A549 (cell line): ENCODE data around the gene GPR61. TPM values are rescaled to one million over a fixed set of nuclear protein-coding genes. Genes with fewer than 3 reads are reported as not detected.
A peak's percentile ranks its signal among the peaks of the same experiment; 100 is the strongest.

Experiments
- ATAC-seq, 2 experiments: fragments of 200-7000 bp in 1 of 2; fragments of >200 bp in 1 of 2; cut with Nextera tagmentation in 1 of 2; cut with Tn5 transposase in 1 of 2; 3 replicates each; pipeline versions ENCODE4 v1.8.0 to v1.9.1; 2018 to 2020; ENCODE audit warnings: mild to moderate bottlenecking in 1 of 2, moderate library complexity in 1 of 2
- CTCF ChIA-PET: fragments of 300-600 bp; sonication (Branson Sonifier 250); formaldehyde crosslinking; extraction: SDS; loops from one replicate; lab custom pipeline; 2021; ENCODE audit warnings: antibody characterized with exemption, inconsistent platforms; lab: Yijun Ruan, JAX
- POLR2A ChIA-PET: fragments of 350-600 bp; formaldehyde crosslinking; extraction: SDS; loops from one replicate; lab custom pipeline; 2021; ENCODE audit warnings: antibody characterized with exemption, inconsistent platforms; lab: Yijun Ruan, JAX
- DNase-seq, 2 experiments: peaks; one replicate each; pipeline versions ENCODE4 v3.0.0 to v3.0.0-alpha.2; 2011 to 2016; ENCODE audit warnings: low read depth in 1 of 2, low spot score in 1 of 2
- FAIRE-seq: peaks from 2 replicates; lab custom pipeline; 2011; peaks lifted over from hg19 to GRCh38; lab: Jason Lieb, UNC
- H3K27ac ChIP-seq, 2 experiments: fragments of >200 bp; sonication (Bioruptor Twin); formaldehyde crosslinking; 3 replicates each; pipeline ENCODE4 v1.5.1; 2016 to 2017
- H3K4me1 ChIP-seq: fragments of >200 bp; sonication (Bioruptor Twin); formaldehyde crosslinking; 3 replicates; pipeline ENCODE4 v1.6.1; 2016
- H3K4me2 ChIP-seq: fragments of >200 bp; sonication (Bioruptor Twin); formaldehyde crosslinking; 3 replicates; pipeline ENCODE4 v1.6.1; 2016
- H3K4me3 ChIP-seq: fragments of >200 bp; sonication (Bioruptor Twin); formaldehyde crosslinking; 3 replicates; pipeline ENCODE4 v1.5.1; 2016
- H3K9me3 ChIP-seq: fragments of >200 bp; sonication (Bioruptor Twin); formaldehyde crosslinking; 3 replicates; pipeline ENCODE4 v1.6.1; 2016
- CBX2 ChIP-seq: fragments of 200-600 bp; sonication (generic); IDR thresholded peaks from 2 replicates; pipeline ENCODE4 v1.6.1; 2016; ENCODE audit warnings: low read depth, mild to moderate bottlenecking, borderline replicate concordance
- EHF ChIP-seq: fragments of 250-450 bp; sonication (Bioruptor Pico); IDR thresholded peaks from 2 replicates; pipeline ENCODE4 v1.5.0; 2020; ENCODE audit warnings: mild to moderate bottlenecking
- EP300 ChIP-seq, 2 experiments: fragments of >200 bp; sonication (Bioruptor Twin); formaldehyde crosslinking; IDR thresholded peaks; 2 replicates in 1 of 2; 3 replicates in 1 of 2; pipeline ENCODE4 v1.6.1; 2016 to 2017
- FOSB ChIP-seq: fragments of 250-450 bp; sonication (Bioruptor Pico); IDR thresholded peaks from 2 replicates; pipeline ENCODE4 v1.5.0; 2020; ENCODE audit warnings: mild to moderate bottlenecking, moderate library complexity
- FOXS1 ChIP-seq: fragments of 250-450 bp; sonication (Bioruptor Pico); IDR thresholded peaks from 2 replicates; pipeline ENCODE4 v1.5.0; 2020; ENCODE audit warnings: mild to moderate bottlenecking, moderate library complexity
- KDM1A ChIP-seq: fragments of 200-600 bp; sonication (generic); IDR thresholded peaks from 2 replicates; pipeline ENCODE4 v1.6.1; 2016; ENCODE audit warnings: low read depth, mild to moderate bottlenecking
- KDM5A ChIP-seq: fragments of 200-600 bp; sonication (generic); IDR thresholded peaks from 2 replicates; pipeline ENCODE4 v1.6.1; 2016; ENCODE audit warnings: antibody characterized with exemption, mild to moderate bottlenecking
- MYC ChIP-seq: IDR thresholded peaks from 2 replicates; pipeline ENCODE4 v1.6.1; 2012; ENCODE audit warnings: mild to moderate bottlenecking, inconsistent platforms, low read length, improper control_type of control experiment, borderline replicate concordance
- POLR2A ChIP-seq: IDR thresholded peaks from 2 replicates; pipeline ENCODE4 v1.6.1; 2012; ENCODE audit warnings: mild to moderate bottlenecking, low read length
- RCOR1 ChIP-seq: fragments of 150-350 bp; IDR thresholded peaks from 2 replicates; pipeline ENCODE4 v1.6.1; 2014; ENCODE audit warnings: antibody characterized with exemption, low read length, low read depth
- RNF2 ChIP-seq: fragments of 200-600 bp; sonication (generic); IDR thresholded peaks from 2 replicates; pipeline ENCODE4 v1.6.1; 2016; ENCODE audit warnings: low read depth, mild to moderate bottlenecking, antibody characterized with exemption, moderate library complexity, borderline replicate concordance
- TP53 ChIP-seq: fragments of 250-450 bp; sonication (Bioruptor Pico); IDR thresholded peaks from 2 replicates; pipeline ENCODE4 v1.5.0; 2021; ENCODE audit warnings: mild to moderate bottlenecking, moderate library complexity
- ZC3H11A ChIP-seq: fragments of 450-650 bp; IDR thresholded peaks from 2 replicates; pipeline ENCODE4 v1.6.1; 2014; ENCODE audit warnings: antibody characterized with exemption, mild to moderate bottlenecking
- ZFP36 ChIP-seq: fragments of 450-650 bp; IDR thresholded peaks from 2 replicates; pipeline ENCODE4 v1.6.1; 2014; ENCODE audit warnings: borderline replicate concordance; ENCODE audit not compliant: partially characterized antibody
- WGBS: methylation state at CpG from one replicate; pipeline ENCODE4 v1.1.6; 2017; ENCODE audit errors: missing lambda C conversion rate; 5-methylcytosine and 5-hydroxymethylcytosine counted together
- polyA plus RNA-seq, 4 experiments: library from polyadenylated mRNA; depleted of rRNA in 3 of 4; stranded (reverse); fragments of >200 nt; fragmentation: RNase III in 1 of 4; extraction: RNeasy Plus Mini Kit Qiagen cat#74134 plus additional on column Dnase treatment in 1 of 4; gene quantifications; 2 replicates in 3 of 4; 3 replicates in 1 of 4; pipeline ENCODE4 v1.2.3, GENCODE V29; 2011 to 2017
- TF ChIP-seq, protein P1 (sequence below): fragments of 150-350 bp; IDR thresholded peaks from 2 replicates; pipeline ENCODE4 v1.6.1; 2014; ENCODE audit warnings: low read depth, mild to moderate bottlenecking, low read length
- TF ChIP-seq, protein P2 (sequence below): fragments of >200 bp; sonication (Bioruptor Twin); formaldehyde crosslinking; IDR thresholded peaks from 3 replicates; pipeline ENCODE4 v1.6.1; 2016
- TF ChIP-seq, protein P3 (sequence below): fragments of >200 bp; sonication (Bioruptor Twin); formaldehyde crosslinking; IDR thresholded peaks from 2 replicates; pipeline ENCODE4 v1.6.1; 2016
- TF ChIP-seq, protein P4 (sequence below): IDR thresholded peaks from 2 replicates; pipeline ENCODE4 v1.6.1; 2012
- TF ChIP-seq, protein P5 (sequence below): fragments of 250-450 bp; sonication (Bioruptor Pico); IDR thresholded peaks from 2 replicates; pipeline ENCODE4 v1.5.0; 2021; ENCODE audit warnings: mild to moderate bottlenecking, moderate library complexity, borderline replicate concordance
- TF ChIP-seq, protein P6 (sequence below): fragments of 200-600 bp; sonication (generic); IDR thresholded peaks from 2 replicates; pipeline ENCODE4 v1.6.1; 2016; ENCODE audit warnings: antibody characterized with exemption, mild to moderate bottlenecking, moderate library complexity
- TF ChIP-seq, protein P7 (sequence below): fragments of 450-650 bp; IDR thresholded peaks from 2 replicates; pipeline ENCODE4 v1.6.1; 2014; ENCODE audit warnings: antibody characterized with exemption

GPR61 gene
- polyA plus RNA-seq, 2 of the 4 experiments (the other 2 are of a cell fraction), result 0.14 TPM; not detected in 1

DNA sequence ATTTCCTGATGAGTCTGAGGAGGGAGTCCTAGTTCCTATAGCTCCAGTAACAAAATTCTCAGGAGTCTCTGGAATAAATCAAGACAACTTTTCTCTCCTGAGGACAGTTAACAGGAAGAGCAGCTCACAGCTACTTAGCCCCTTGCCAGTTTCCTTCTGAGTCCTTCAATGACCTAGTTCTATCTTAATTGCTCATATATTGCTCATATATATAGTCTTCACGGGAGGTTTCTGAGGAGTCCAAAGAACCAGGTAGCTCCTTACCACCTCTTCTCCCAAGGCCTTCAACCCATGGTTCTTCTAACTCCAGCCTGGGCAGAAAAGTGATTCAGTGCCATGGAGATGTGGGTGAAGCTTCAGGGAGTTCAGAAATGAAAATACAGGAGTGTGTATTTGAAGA, 34.7 kb upstream of the GPR61 start:
- Histone ChIP-seq H3K27ac (no peak overlapping the region), H3K4me2 (no peak overlapping the region), H3K4me1 (peaks cover 1% of the 10 kb centered on the region; the same call in 1 of the 3 replicates), H3K4me3 (no peak overlapping the region), H3K9me3 (no peaks in the 10 kb centered on the region)
- WGBS, result 74% methylated on average over 1 of the region's 1 CpG
- CTCF ChIA-PET, result interaction anchor here (1.0 to 16.9 kb wide), 5 partner anchors 11 to 476 kb away, joined by 3 to 232 read pairs (median 4); partner anchors contain the start of genes CYB561D1 and GNAI3
- FAIRE-seq (no peak), DNase-seq (no peak), ATAC-seq (no peak)
- POLR2A ChIA-PET, result no interaction called here
- TF ChIP-seq, protein P1, sequence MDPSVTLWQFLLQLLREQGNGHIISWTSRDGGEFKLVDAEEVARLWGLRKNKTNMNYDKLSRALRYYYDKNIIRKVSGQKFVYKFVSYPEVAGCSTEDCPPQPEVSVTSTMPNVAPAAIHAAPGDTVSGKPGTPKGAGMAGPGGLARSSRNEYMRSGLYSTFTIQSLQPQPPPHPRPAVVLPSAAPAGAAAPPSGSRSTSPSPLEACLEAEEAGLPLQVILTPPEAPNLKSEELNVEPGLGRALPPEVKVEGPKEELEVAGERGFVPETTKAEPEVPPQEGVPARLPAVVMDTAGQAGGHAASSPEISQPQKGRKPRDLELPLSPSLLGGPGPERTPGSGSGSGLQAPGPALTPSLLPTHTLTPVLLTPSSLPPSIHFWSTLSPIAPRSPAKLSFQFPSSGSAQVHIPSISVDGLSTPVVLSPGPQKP, result no peak
- TF ChIP-seq FOSB (CRISPR knock-in tag), result no peak
- TF ChIP-seq, protein P2, sequence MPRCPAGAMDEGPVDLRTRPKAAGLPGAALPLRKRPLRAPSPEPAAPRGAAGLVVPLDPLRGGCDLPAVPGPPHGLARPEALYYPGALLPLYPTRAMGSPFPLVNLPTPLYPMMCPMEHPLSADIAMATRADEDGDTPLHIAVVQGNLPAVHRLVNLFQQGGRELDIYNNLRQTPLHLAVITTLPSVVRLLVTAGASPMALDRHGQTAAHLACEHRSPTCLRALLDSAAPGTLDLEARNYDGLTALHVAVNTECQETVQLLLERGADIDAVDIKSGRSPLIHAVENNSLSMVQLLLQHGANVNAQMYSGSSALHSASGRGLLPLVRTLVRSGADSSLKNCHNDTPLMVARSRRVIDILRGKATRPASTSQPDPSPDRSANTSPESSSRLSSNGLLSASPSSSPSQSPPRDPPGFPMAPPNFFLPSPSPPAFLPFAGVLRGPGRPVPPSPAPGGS, result no peak
- no peak for TF ChIP-seq ZFP36

DNA sequence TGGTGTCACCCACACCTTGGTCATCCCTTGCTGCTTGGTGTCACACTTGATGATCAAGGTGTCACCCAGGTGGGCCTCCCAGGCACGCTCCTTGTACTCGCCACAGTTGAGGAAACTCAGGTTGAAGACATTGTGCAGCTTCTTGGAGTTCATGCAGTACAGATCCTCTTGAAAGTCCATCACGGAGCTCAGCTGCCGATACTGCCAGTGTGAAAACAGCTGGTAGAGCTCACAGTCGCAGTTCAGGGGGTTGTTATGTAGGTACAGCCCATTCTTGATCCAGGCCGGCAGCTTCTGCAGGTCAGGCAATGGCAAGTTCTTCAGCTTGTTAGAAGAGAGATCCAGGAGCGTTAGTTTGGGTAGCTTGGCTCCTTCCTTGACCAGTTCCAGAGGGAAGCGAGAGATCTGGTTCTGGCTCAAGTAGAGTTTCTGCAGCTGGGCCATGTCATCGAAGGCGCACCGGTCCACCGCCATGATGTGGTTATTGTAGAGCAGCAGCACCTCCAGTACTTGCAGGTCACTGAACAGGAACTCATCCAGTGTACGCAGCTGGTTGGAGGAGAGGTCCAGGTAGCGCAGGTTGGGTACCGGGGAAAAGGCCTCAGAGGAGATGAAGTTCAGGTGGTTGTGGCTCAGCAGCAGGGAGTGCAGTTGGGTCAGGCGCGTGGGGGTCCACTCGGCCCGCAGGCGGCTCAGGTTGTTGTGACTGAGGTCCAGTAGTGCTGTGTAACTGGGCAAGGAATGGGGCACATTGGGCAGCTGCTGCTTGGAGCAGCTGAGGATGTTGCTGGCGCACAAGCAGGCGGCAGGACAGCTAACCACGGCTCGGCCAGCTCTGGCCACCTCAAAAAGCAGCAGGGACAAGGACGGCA, 31.4 kb upstream of the GPR61 start:
- WGBS, result 94% methylated on average over 21 of the region's 25 CpGs
- CTCF ChIA-PET, result interaction anchor here (0.7 to 16.9 kb wide), 6 partner anchors 9 to 244 kb away, joined by 3 to 232 read pairs (median 13); partner anchors contain the start of gene CYB561D1
- ATAC-seq, result no peak
- no peak for TF ChIP-seq POLR2A
- TF ChIP-seq, protein P3, sequence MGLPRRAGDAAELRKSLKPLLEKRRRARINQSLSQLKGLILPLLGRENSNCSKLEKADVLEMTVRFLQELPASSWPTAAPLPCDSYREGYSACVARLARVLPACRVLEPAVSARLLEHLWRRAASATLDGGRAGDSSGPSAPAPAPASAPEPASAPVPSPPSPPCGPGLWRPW, result no peak
- TF ChIP-seq CBX2, result no peak
- no peak for TF ChIP-seq TP53 (CRISPR knock-in tag)
- TF ChIP-seq RNF2, result no peak
- TF ChIP-seq RCOR1, result no peak
- TF ChIP-seq, protein P4, sequence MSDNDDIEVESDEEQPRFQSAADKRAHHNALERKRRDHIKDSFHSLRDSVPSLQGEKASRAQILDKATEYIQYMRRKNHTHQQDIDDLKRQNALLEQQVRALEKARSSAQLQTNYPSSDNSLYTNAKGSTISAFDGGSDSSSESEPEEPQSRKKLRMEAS, result no peak
- no peak for TF ChIP-seq FOXS1 (CRISPR knock-in tag)
- TF ChIP-seq, protein P2, result no peak
- TF ChIP-seq, all 56 proteins: peak for 0
- Histone ChIP-seq H3K9me3 (no peaks in the 10 kb centered on the region), H3K27ac (no peak overlapping the region), H3K4me1 (peaks cover 4% of the 10 kb centered on the region; the same call in 1 of the 3 replicates), H3K4me3 (no peak overlapping the region), H3K4me2 (no peak overlapping the region)
- DNase-seq (no peak), FAIRE-seq (no peak)
- POLR2A ChIA-PET, result no interaction called here

DNA sequence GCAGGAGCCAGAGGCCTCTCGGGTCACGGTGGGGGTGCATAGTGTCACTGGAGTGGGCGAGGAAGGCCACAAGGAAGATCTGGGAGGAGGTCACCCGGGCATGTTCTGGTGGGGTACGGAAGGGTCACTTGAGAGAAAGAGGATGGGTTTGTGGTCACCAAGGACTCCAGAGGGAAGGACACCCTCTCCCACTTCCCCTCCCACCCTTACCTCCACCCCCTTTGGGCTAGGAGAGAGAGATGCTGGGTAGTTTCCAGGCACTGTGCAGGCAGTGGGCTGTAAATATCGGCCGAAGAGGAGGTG, 30.8 kb upstream of the GPR61 start:
- Histone ChIP-seq H3K4me2 (peak overlapping the region; percentile 99), H3K4me1 (peaks cover 4% of the 10 kb centered on the region; the same call in 1 of the 3 replicates), H3K9me3 (no peaks in the 10 kb centered on the region), H3K4me3 (peak overlapping the region; percentile 63; the same call in 2 of the 3 replicates), H3K27ac (peak overlapping the region in 1 of 2 experiments; percentile 93; a peak in 1 of 6 replicates)
- CTCF ChIA-PET, result interaction anchor here (0.7 to 16.9 kb wide), 5 partner anchors 9 to 245 kb away, joined by 4 to 232 read pairs (median 22); partner anchors contain the start of gene CYB561D1
- FAIRE-seq (no peak), DNase-seq (no peak), ATAC-seq (no peak; a peak in 1 of 6 replicates)
- 81% methylated on average over 7 of the region's 7 CpGs for WGBS
- POLR2A ChIA-PET, result no interaction called here
- TF ChIP-seq RCOR1 (no peak), KDM5A (no peak), EHF (CRISPR knock-in tag) (no peak), EP300 (IDR thresholded peaks at IDR 0.05) (no peak), ZC3H11A (no peak), FOXS1 (CRISPR knock-in tag) (no peak), MYC (no peak), KDM1A (no peak)
- TF ChIP-seq, protein P5, sequence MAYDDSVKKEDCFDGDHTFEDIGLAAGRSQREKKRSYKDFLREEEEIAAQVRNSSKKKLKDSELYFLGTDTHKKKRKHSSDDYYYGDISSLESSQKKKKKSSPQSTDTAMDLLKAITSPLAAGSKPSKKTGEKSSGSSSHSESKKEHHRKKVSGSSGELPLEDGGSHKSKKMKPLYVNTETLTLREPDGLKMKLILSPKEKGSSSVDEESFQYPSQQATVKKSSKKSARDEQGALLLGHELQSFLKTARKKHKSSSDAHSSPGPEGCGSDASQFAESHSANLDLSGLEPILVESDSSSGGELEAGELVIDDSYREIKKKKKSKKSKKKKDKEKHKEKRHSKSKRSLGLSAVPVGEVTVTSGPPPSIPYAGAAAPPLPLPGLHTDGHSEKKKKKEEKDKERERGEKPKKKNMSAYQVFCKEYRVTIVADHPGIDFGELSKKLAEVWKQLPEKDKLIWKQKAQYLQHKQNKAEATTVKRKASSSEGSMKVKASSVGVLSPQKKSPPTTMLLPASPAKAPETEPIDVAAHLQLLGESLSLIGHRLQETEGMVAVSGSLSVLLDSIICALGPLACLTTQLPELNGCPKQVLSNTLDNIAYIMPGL (CRISPR knock-in tag), result no peak
- TF ChIP-seq, protein P6, sequence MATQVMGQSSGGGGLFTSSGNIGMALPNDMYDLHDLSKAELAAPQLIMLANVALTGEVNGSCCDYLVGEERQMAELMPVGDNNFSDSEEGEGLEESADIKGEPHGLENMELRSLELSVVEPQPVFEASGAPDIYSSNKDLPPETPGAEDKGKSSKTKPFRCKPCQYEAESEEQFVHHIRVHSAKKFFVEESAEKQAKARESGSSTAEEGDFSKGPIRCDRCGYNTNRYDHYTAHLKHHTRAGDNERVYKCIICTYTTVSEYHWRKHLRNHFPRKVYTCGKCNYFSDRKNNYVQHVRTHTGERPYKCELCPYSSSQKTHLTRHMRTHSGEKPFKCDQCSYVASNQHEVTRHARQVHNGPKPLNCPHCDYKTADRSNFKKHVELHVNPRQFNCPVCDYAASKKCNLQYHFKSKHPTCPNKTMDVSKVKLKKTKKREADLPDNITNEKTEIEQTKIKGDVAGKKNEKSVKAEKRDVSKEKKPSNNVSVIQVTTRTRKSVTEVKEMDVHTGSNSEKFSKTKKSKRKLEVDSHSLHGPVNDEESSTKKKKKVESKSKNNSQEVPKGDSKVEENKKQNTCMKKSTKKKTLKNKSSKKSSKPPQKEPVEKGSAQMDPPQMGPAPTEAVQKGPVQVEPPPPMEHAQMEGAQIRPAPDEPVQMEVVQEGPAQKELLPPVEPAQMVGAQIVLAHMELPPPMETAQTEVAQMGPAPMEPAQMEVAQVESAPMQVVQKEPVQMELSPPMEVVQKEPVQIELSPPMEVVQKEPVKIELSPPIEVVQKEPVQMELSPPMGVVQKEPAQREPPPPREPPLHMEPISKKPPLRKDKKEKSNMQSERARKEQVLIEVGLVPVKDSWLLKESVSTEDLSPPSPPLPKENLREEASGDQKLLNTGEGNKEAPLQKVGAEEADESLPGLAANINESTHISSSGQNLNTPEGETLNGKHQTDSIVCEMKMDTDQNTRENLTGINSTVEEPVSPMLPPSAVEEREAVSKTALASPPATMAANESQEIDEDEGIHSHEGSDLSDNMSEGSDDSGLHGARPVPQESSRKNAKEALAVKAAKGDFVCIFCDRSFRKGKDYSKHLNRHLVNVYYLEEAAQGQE, result no peak
- TF ChIP-seq, protein P7, sequence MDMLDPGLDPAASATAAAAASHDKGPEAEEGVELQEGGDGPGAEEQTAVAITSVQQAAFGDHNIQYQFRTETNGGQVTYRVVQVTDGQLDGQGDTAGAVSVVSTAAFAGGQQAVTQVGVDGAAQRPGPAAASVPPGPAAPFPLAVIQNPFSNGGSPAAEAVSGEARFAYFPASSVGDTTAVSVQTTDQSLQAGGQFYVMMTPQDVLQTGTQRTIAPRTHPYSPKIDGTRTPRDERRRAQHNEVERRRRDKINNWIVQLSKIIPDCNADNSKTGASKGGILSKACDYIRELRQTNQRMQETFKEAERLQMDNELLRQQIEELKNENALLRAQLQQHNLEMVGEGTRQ, result no peak
